HepG2 (cell line): ENCODE measurements around the gene CIAPIN1. TPM values are rescaled to one million over a fixed set of nuclear protein-coding genes. Genes with fewer than 3 reads are reported as not detected.

Source experiments
- BORCS8-MEF2B ChIP-seq: sonication (generic); formaldehyde crosslinking; IDR thresholded peaks from 2 replicates; pipeline ENCODE4 v1.8.0; 2022; ENCODE audit warnings: mild to moderate bottlenecking, missing genetic modification reagents
- CHD2 ChIP-seq: IDR thresholded peaks from 2 replicates; pipeline ENCODE4 v1.6.1; 2011; ENCODE audit warnings: low read depth, low read length, improper control_type of control experiment
- EEA1 ChIP-seq: sonication (generic); formaldehyde crosslinking; IDR thresholded peaks from 2 replicates; pipeline ENCODE4 v1.5.1; 2020; ENCODE audit warnings: mild to moderate bottlenecking, missing genetic modification reagents, borderline replicate concordance
- ERF ChIP-seq: IDR thresholded peaks from 2 replicates; pipeline ENCODE4 v1.6.1; 2018; ENCODE audit warnings: missing biosample characterization, missing genetic modification reagents
- HCFC1 ChIP-seq: fragments of 150-350 bp; IDR thresholded peaks from 2 replicates; pipeline ENCODE4 v1.6.1; 2014; ENCODE audit warnings: low read depth, low read length
- LCORL ChIP-seq, 2 experiments: fragments of 450-650 bp in 1 of 2; sonication (generic) in 1 of 2; formaldehyde crosslinking in 1 of 2; IDR thresholded peaks; 2 replicates each; pipeline versions ENCODE4 v1.5.0 to v1.6.1; 2017 to 2020; ENCODE audit warnings: antibody characterized with exemption in 1 of 2, missing genetic modification reagents in 1 of 2
- NR2F1 ChIP-seq, 2 experiments: fragments of 450-650 bp in 1 of 2; formaldehyde crosslinking in 1 of 2; IDR thresholded peaks; 2 replicates each; pipeline versions ENCODE4 v1.5.0 to v1.6.1; 2016 to 2020; ENCODE audit warnings: mild to moderate bottlenecking in 1 of 2, missing compliant biosample characterization in 1 of 2, missing genetic modification reagents in 1 of 2, moderate library complexity in 1 of 2
- PCBP1 ChIP-seq: fragments of 200-400 bp; formaldehyde crosslinking; IDR thresholded peaks from 2 replicates; pipeline ENCODE4 v1.6.1; 2017; ENCODE audit warnings: mild to moderate bottlenecking, low read depth, low read length, borderline replicate concordance
- SNAPC2 ChIP-seq: sonication (generic); formaldehyde crosslinking; IDR thresholded peaks from 2 replicates; pipeline ENCODE4 v1.8.1; 2022; ENCODE audit warnings: mild to moderate bottlenecking, missing genetic modification reagents
- SRSF1 ChIP-seq: fragments of 200-400 bp; formaldehyde crosslinking; optimal IDR thresholded peaks from 2 replicates; pipeline ENCODE3; 2017; ENCODE audit warnings: mild to moderate bottlenecking, low read depth, low read length, moderate library complexity
- TSC22D2 ChIP-seq: sonication (generic); formaldehyde crosslinking; IDR thresholded peaks from 2 replicates; pipeline ENCODE4 v1.5.1; 2020; ENCODE audit warnings: missing genetic modification reagents, mild to moderate bottlenecking, borderline replicate concordance
- ZFP36L2 ChIP-seq: sonication (generic); formaldehyde crosslinking; IDR thresholded peaks from 2 replicates; pipeline ENCODE4 v1.4.0; 2020; ENCODE audit warnings: missing genetic modification reagents
- ZKSCAN8 ChIP-seq: IDR thresholded peaks from 2 replicates; pipeline ENCODE4 v1.6.1; 2016; ENCODE audit warnings: borderline replicate concordance, missing genetic modification reagents, missing compliant biosample characterization
- ZNF143 ChIP-seq: sonication (generic); formaldehyde crosslinking; IDR thresholded peaks from 2 replicates; pipeline ENCODE4 v1.4.0; 2020; ENCODE audit warnings: missing genetic modification reagents
- ZNF432 ChIP-seq: sonication (generic); formaldehyde crosslinking; IDR thresholded peaks from 2 replicates; pipeline ENCODE4 v1.5.0; 2020; ENCODE audit warnings: missing genetic modification reagents, mild to moderate bottlenecking, borderline replicate concordance
- ZNF547 ChIP-seq: sonication (generic); formaldehyde crosslinking; IDR thresholded peaks from 2 replicates; pipeline ENCODE4 v1.5.1; 2020; ENCODE audit warnings: mild to moderate bottlenecking, missing genetic modification reagents
- ZNF709 ChIP-seq: sonication (generic); formaldehyde crosslinking; IDR thresholded peaks from 2 replicates; pipeline ENCODE4 v1.5.0; 2020; ENCODE audit warnings: mild to moderate bottlenecking, missing genetic modification reagents
- polyA plus RNA-seq, 8 experiments: library from polyadenylated mRNA; depleted of rRNA in 3 of 8; stranded (reverse) in 7 of 8; unstranded in 1 of 8; fragments of >200 nt; fragmentation: Illumina TruSeq in 4 of 8; extraction: Trizol in 4 of 8; gene quantifications; 2 replicates each; pipeline versions ENCODE4 v1.2.1 to v1.2.3, GENCODE V29; 2011 to 2016; ENCODE audit warnings: low read depth in 4 of 8, missing spikeins in 1 of 8, mixed read lengths in 1 of 8; ENCODE audit not compliant: insufficient read depth in 1 of 8
- total RNA-seq, 5 experiments: library from RNA; depleted of rRNA; stranded (reverse); fragments of >200 nt; fragmentation: Illumina TruSeq; extraction: Trizol; gene quantifications; 2 replicates each; pipeline ENCODE4 v1.2.3, GENCODE V29; 2016; ENCODE audit warnings: low read depth in 1 of 5
- TF ChIP-seq, protein P1 (sequence below): sonication (generic); formaldehyde crosslinking; IDR thresholded peaks from 2 replicates; pipeline ENCODE4 v1.5.0; 2020; ENCODE audit warnings: missing genetic modification reagents
- TF ChIP-seq, protein P2 (sequence below): IDR thresholded peaks from 2 replicates; pipeline ENCODE4 v1.6.1; 2012; ENCODE audit warnings: inconsistent platforms
- TF ChIP-seq, protein P3 (sequence below): sonication (generic); formaldehyde crosslinking; IDR thresholded peaks from 2 replicates; pipeline ENCODE4 v1.4.0; 2020; ENCODE audit warnings: missing genetic modification reagents, mild to moderate bottlenecking, borderline replicate concordance
- TF ChIP-seq, protein P4 (sequence below): IDR thresholded peaks from 2 replicates; pipeline ENCODE4 v1.6.1; 2018; ENCODE audit warnings: missing genetic modification reagents, mild to moderate bottlenecking, missing compliant biosample characterization
- TF ChIP-seq, protein P5 (sequence below): IDR thresholded peaks from 2 replicates; pipeline ENCODE4 v1.6.1; 2016

CIAPIN1 gene
- total and polyA plus RNA-seq, 2 of the 13 experiments (the other 11 are each of a cell fraction or from before 2014, with no cell fraction given): 69.3 to 89.7 TPM

DNA sequence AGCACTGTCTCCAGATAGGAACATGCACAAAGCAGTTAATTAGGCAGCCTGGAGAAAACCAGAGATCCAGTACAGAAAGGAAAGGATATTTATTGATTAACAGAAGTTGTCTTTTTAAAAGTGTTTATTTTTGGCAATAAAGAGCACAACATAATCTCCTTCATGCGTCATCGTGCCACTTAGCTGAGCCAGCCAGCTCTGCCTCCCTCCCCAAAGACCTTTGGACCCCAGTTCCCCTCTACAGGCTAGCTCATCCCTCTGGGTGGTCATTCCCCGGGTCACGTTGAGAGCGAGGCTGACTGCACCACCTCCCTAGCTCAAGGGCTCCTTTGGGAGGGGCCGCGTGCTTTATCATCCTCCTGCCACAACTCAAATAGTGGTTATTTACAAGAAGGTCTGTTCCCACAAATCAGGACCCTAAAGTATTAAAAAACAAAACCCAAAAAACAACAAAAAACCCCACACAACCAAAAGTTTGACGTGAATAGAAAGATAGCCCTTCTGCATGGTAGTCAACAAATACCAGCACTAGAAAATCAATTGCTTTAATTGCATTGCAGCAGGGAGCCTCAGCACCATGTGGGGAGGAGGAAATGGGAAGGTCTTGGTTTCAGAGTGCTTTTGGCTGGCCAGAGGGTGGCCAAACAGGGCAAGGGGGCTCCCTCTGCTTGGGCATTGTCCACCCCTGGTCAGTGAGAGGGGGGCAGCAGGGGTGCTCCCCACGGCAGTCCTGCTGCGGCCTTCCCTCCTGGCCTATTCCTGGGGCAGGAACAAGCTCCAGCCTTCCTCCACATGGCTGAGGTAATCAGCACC, 24.9 kb upstream of the CIAPIN1 start (continued):
- TF ChIP-seq PCBP1: no peak
- TF ChIP-seq, protein P1, sequence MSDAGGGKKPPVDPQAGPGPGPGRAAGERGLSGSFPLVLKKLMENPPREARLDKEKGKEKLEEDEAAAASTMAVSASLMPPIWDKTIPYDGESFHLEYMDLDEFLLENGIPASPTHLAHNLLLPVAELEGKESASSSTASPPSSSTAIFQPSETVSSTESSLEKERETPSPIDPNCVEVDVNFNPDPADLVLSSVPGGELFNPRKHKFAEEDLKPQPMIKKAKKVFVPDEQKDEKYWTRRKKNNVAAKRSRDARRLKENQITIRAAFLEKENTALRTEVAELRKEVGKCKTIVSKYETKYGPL (CRISPR knock-in tag): no peak
- no peak for TF ChIP-seq CHD2
- TF ChIP-seq ERF (CRISPR knock-in tag): peak; percentile 42; the same call in 1 of the 2 replicates
- no peak for TF ChIP-seq BORCS8-MEF2B (CRISPR knock-in tag)
- TF ChIP-seq SNAPC2 (CRISPR knock-in tag): no peak
- TF ChIP-seq, protein P2, sequence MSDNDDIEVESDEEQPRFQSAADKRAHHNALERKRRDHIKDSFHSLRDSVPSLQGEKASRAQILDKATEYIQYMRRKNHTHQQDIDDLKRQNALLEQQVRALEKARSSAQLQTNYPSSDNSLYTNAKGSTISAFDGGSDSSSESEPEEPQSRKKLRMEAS: peak; percentile 84
- TF ChIP-seq ZKSCAN8 (CRISPR knock-in tag): peak; percentile 39; the same call in 1 of the 2 replicates
- no peak for TF ChIP-seq ZNF432
- TF ChIP-seq, protein P3, sequence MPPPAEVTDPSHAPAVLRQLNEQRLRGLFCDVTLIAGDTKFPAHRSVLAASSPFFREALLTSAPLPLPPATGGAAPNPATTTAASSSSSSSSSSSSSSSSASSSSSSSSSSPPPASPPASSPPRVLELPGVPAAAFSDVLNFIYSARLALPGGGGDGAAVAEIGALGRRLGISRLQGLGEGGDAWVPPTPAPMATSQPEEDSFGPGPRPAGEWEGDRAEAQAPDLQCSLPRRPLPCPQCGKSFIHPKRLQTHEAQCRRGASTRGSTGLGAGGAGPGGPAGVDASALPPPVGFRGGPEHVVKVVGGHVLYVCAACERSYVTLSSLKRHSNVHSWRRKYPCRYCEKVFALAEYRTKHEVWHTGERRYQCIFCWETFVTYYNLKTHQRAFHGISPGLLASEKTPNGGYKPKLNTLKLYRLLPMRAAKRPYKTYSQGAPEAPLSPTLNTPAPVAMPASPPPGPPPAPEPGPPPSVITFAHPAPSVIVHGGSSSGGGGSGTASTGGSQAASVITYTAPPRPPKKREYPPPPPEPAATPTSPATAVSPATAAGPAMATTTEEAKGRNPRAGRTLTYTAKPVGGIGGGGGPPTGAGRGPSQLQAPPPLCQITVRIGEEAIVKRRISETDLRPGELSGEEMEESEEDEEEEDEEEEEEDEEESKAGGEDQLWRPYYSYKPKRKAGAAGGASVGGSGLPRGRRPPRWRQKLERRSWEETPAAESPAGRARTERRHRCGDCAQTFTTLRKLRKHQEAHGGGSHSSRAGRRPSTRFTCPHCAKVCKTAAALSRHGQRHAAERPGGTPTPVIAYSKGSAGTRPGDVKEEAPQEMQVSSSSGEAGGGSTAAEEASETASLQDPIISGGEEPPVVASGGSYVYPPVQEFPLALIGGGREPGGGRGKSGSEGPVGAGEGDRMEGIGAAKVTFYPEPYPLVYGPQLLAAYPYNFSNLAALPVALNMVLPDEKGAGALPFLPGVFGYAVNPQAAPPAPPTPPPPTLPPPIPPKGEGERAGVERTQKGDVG (CRISPR knock-in tag): 0 out of 2 replicates have a peak, but pooled peaks have one; percentile 9
- TF ChIP-seq ZFP36L2 (CRISPR knock-in tag): 0 out of 2 replicates have a peak, but pooled peaks have one; percentile 27
- no peak for TF ChIP-seq SRSF1
- TF ChIP-seq ZNF143 (CRISPR knock-in tag): no peak; the same call in 1 of the 2 replicates
- TF ChIP-seq, protein P4, sequence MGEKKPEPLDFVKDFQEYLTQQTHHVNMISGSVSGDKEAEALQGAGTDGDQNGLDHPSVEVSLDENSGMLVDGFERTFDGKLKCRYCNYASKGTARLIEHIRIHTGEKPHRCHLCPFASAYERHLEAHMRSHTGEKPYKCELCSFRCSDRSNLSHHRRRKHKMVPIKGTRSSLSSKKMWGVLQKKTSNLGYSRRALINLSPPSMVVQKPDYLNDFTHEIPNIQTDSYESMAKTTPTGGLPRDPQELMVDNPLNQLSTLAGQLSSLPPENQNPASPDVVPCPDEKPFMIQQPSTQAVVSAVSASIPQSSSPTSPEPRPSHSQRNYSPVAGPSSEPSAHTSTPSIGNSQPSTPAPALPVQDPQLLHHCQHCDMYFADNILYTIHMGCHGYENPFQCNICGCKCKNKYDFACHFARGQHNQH (CRISPR knock-in tag): peak; percentile 78
- no peak for TF ChIP-seq HCFC1
- TF ChIP-seq EEA1 (CRISPR knock-in tag): no peak
- TF ChIP-seq LCORL (IDR thresholded peaks at IDR 0.05): no peak
- peak; percentile 84; the same call in 1 of the 2 replicates for TF ChIP-seq LCORL (CRISPR knock-in tag; IDR thresholded peaks at IDR 0.05)
- TF ChIP-seq ZNF547: peak; percentile 43; the same call in 1 of the 2 replicates
- peak; percentile 39 to 67 for TF ChIP-seq NR2F1 (CRISPR knock-in tag; IDR thresholded peaks at IDR 0.05)
- TF ChIP-seq ZNF709 (CRISPR knock-in tag): no peak
- TF ChIP-seq, protein P5, sequence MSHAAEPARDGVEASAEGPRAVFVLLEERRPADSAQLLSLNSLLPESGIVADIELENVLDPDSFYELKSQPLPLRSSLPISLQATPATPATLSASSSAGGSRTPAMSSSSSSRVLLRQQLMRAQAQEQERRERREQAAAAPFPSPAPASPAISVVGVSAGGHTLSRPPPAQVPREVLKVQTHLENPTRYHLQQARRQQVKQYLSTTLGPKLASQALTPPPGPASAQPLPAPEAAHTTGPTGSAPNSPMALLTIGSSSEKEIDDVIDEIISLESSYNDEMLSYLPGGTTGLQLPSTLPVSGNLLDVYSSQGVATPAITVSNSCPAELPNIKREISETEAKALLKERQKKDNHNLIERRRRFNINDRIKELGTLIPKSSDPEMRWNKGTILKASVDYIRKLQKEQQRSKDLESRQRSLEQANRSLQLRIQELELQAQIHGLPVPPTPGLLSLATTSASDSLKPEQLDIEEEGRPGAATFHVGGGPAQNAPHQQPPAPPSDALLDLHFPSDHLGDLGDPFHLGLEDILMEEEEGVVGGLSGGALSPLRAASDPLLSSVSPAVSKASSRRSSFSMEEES (CRISPR knock-in tag): peak; percentile 77
- TF ChIP-seq TSC22D2 (CRISPR knock-in tag): no peak
